IPS DF 19.7 (cell line): ENCODE data around the gene ZNF652.
"Not testable (repeated sequence)": the region's sequence is repeated elsewhere in the genome, so short reads cannot be mapped to it uniquely, and the experiment has no call there.

ENCODE experiments used
- DNase-seq: peaks from one replicate; pipeline ENCODE4 v3.0.0-alpha.2; 2013; ENCODE audit warnings: low read depth, low spot score

The ZNF652 gene

GRCh38 chr17:49315551-49316257, 46.3 kb downstream of the ZNF652 start:
- DNase-seq = peak; percentile 33

- no peak for DNase-seq
Measured at GRCh38 chr17:49312722-49313121, 49.3 kb downstream of the ZNF652 start.

GRCh38 chr17:49299996-49300395, 62.1 kb downstream of the ZNF652 start:
- DNase-seq = no peak

GRCh38 chr17:49298371-49298976, 63.6 kb downstream of the ZNF652 start:
- DNase-seq = no peak

- DNase-seq = no peak
Measured at GRCh38 chr17:49297141-49297540, 64.9 kb downstream of the ZNF652 start.

GRCh38 chr17:49294122-49294521, 67.9 kb downstream of the ZNF652 start:
- DNase-seq = no peak

- no peak for DNase-seq
Measured at GRCh38 chr17:49292901-49293300, 69.1 kb downstream of the ZNF652 start.

GRCh38 chr17:49291929-49292328, 70.1 kb downstream of the ZNF652 start:
- DNase-seq = no peak

- no peak for DNase-seq
Measured at GRCh38 chr17:49290690-49291359, 71.2 kb downstream of the ZNF652 start.

- no peak for DNase-seq
Measured at GRCh38 chr17:49288388-49288787, 73.7 kb downstream of the ZNF652 start.

- DNase-seq = no peak
Measured at GRCh38 chr17:49287481-49287880, 74.6 kb downstream of the ZNF652 start.

- not testable (repeated sequence) for DNase-seq
Measured at GRCh38 chr17:49286261-49286973, 75.6 kb downstream of the ZNF652 start.

GRCh38 chr17:49285716-49286115, 76.3 kb downstream of the ZNF652 start:
- DNase-seq = no peak

- no peak for DNase-seq
Measured at GRCh38 chr17:49280918-49281317, 81.1 kb downstream of the ZNF652 start.

- DNase-seq = no peak
Measured at GRCh38 chr17:49280061-49280460, 82.0 kb downstream of the ZNF652 start.

- DNase-seq = not testable (repeated sequence)
Measured at GRCh38 chr17:49279263-49280015, 82.6 kb downstream of the ZNF652 start.

GRCh38 chr17:49278076-49278475, 84.0 kb downstream of the ZNF652 start:
- DNase-seq = no peak

- no peak for DNase-seq
Measured at GRCh38 chr17:49277638-49278037, 84.4 kb downstream of the ZNF652 start.

- DNase-seq = not testable (repeated sequence)
Measured at GRCh38 chr17:49275981-49276380, 86.1 kb downstream of the ZNF652 start.

GRCh38 chr17:49269356-49269755, 92.7 kb downstream of the ZNF652 start:
- DNase-seq = no peak

- DNase-seq = no peak
Measured at GRCh38 chr17:49267912-49268311, 94.1 kb downstream of the ZNF652 start.
